ENCODE measurements around the gene ARL8B.

DNA sequence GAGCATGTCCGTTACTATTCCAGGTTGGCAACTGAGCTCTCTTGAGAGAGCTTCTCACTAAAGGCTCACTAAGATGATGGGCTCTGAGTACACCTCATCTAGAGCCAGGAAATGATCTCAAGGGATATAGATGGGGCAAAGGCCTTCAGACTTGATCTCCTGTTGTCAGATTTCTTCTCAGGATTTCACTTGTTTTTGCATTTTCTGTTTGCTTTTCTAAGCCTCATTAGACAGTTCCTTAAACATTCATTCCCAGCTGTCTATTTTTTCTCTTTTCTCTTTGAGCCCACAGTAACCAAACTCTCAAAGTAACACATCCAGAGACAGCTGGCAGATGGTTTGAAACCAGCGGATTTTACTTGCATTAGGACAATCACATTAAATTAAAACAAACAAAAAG is 28.4 kb upstream of the ARL8B start:
- TF ChIP-seq EZH2 (IDR thresholded peaks at IDR 0.05; ENCODE audit: borderline replicate concordance, insufficient read depth, low read length, poor library complexity, severe bottlenecking) (no peak), SMC3 (conservative IDR thresholded peaks at IDR 0.05; ENCODE audit: poor library complexity) (no peak)
- TF ChIP-seq, protein P1, sequence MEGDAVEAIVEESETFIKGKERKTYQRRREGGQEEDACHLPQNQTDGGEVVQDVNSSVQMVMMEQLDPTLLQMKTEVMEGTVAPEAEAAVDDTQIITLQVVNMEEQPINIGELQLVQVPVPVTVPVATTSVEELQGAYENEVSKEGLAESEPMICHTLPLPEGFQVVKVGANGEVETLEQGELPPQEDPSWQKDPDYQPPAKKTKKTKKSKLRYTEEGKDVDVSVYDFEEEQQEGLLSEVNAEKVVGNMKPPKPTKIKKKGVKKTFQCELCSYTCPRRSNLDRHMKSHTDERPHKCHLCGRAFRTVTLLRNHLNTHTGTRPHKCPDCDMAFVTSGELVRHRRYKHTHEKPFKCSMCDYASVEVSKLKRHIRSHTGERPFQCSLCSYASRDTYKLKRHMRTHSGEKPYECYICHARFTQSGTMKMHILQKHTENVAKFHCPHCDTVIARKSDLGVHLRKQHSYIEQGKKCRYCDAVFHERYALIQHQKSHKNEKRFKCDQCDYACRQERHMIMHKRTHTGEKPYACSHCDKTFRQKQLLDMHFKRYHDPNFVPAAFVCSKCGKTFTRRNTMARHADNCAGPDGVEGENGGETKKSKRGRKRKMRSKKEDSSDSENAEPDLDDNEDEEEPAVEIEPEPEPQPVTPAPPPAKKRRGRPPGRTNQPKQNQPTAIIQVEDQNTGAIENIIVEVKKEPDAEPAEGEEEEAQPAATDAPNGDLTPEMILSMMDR (IDR thresholded peaks at IDR 0.05; ENCODE audit: poor library complexity, severe bottlenecking): no peak

All from neural cell (in vitro differentiated cells).